A673 (cell line): ENCODE results near the gene CDK2AP2.

ENCODE experiments used
- CTCF ChIP-seq: fragments of 300-800, 200-600 bp; sonication (generic); conservative IDR thresholded peaks from 2 replicates; pipeline ENCODE4 v1.5.1; 2017; ENCODE audit warnings: low read depth, mild to moderate bottlenecking, antibody characterized with exemption, low read length, moderate library complexity, mixed read lengths
- EZH2 ChIP-seq: fragments of 200-600 bp; sonication (generic); IDR thresholded peaks from 2 replicates; pipeline ENCODE4 v1.6.1; 2017; ENCODE audit warnings: borderline replicate concordance, low read depth, mild to moderate bottlenecking, mixed read lengths, antibody characterized with exemption, low read length; ENCODE audit not compliant: poor library complexity, severe bottlenecking

GRCh38 chr11:67472882-67473281 is 35.1 kb downstream of the CDK2AP2 start:
- TF ChIP-seq CTCF (no peak), EZH2 (no peak)
